Right renal pelvis (tissue), 4 donors: Measurements from ENCODE around the gene ZNF486. TPM values are rescaled to one million over a fixed set of nuclear protein-coding genes. Genes with fewer than 3 reads are reported as not detected.
"Not testable (repeated sequence)": the region's sequence is repeated elsewhere in the genome, so short reads cannot be mapped to it uniquely, and the experiment has no call there.

ENCODE experiments used
- DNase-seq, 4 donors: peaks; one replicate each; pipeline ENCODE4 v3.0.0-alpha.2; 2013; ENCODE audit warnings: low read depth in 4 of 4, low spot score in 3 of 4, missing footprints in 1 of 4
- polyA plus RNA-seq, 4 donors: library from polyadenylated mRNA; unstranded; fragments of 120-200 nt; gene quantifications; one replicate each; pipeline ENCODE4 v1.2.1, GENCODE V29; 2013; ENCODE audit not compliant: insufficient read length in 4 of 4

Gene ZNF486
- polyA plus RNA-seq, 4 donors: 21.4 to 23.5 (median 23.1) TPM

- DNase-seq: not testable (repeated sequence)
Measured at GRCh38 chr19:20221605-20222004, 54.6 kb downstream of the ZNF486 start.

- DNase-seq: no peak
Measured at GRCh38 chr19:20233105-20233504, 66.1 kb downstream of the ZNF486 start.

- no peak for DNase-seq
Measured at GRCh38 chr19:20235156-20235555, 68.1 kb downstream of the ZNF486 start.

- peak; percentile 84 to 90 (median 88) for DNase-seq
Measured at GRCh38 chr19:20237773-20238623, 71.0 kb downstream of the ZNF486 start.

- no peak for DNase-seq
Measured at GRCh38 chr19:20243629-20244028, 76.6 kb downstream of the ZNF486 start.

- DNase-seq: no peak
Measured at GRCh38 chr19:20244356-20244755, 77.3 kb downstream of the ZNF486 start.

- DNase-seq: no peak
Measured at GRCh38 chr19:20245309-20245708, 78.3 kb downstream of the ZNF486 start.

GRCh38 chr19:20247016-20247683 lies 80.1 kb downstream of the ZNF486 start:
- peak in 3 of 4 donors; percentile 26 to 52 (median 51) for DNase-seq

- DNase-seq: not testable (repeated sequence)
Measured at GRCh38 chr19:20248258-20248657, 81.2 kb downstream of the ZNF486 start.

Other genes starting within 250 kb of the ZNF486 start
- 10 to 100 TPM; 13.0 to 16.6 (median 16.1) TPM for gene ZNF682, start 127.7 kb upstream of the ZNF486 start, polyA plus RNA-seq
- 10 to 100 TPM; 12.4 to 17.8 (median 13.2) TPM for gene ZNF90, start 89.2 kb upstream of the ZNF486 start, polyA plus RNA-seq